Kasumi-1 (cell line): ENCODE measurements around the gene HJURP.

ENCODE experiments used
- DNase-seq, 2 experiments: peaks; one replicate each; lab custom pipeline; 2025; lab: John Stamatoyannopoulos, UW

Gene HJURP

GRCh38 chr2:233813236-233814055, 40.9 kb downstream of the HJURP start:
- no peak for DNase-seq

- DNase-seq = no peak
These were observed 42.6 kb downstream of the HJURP start for GRCh38 chr2:233811732-233812131.

- no peak for DNase-seq
These were observed 43.2 kb downstream of the HJURP start for GRCh38 chr2:233811087-233811486.

- DNase-seq = no peak
These were observed 44.0 kb downstream of the HJURP start for GRCh38 chr2:233810385-233810784.

- DNase-seq = no peak
These were observed 46.1 kb downstream of the HJURP start for GRCh38 chr2:233807966-233808935.

- DNase-seq = no peak
These were observed 47.0 kb downstream of the HJURP start for GRCh38 chr2:233807215-233807865.

GRCh38 chr2:233803994-233804393, 50.3 kb downstream of the HJURP start:
- DNase-seq = no peak

- DNase-seq = no peak
These were observed 50.9 kb downstream of the HJURP start for GRCh38 chr2:233803292-233803911.

- DNase-seq = no peak
These were observed 52.1 kb downstream of the HJURP start for GRCh38 chr2:233802132-233802815.

- no peak for DNase-seq
These were observed 52.8 kb downstream of the HJURP start for GRCh38 chr2:233801357-233802131.

GRCh38 chr2:233800208-233800607, 54.1 kb downstream of the HJURP start:
- DNase-seq = no peak

GRCh38 chr2:233799716-233800115, 54.6 kb downstream of the HJURP start:
- no peak for DNase-seq

GRCh38 chr2:233799087-233799665, 55.2 kb downstream of the HJURP start:
- DNase-seq = no peak

- DNase-seq = no peak
These were observed 55.8 kb downstream of the HJURP start for GRCh38 chr2:233798335-233799086.

GRCh38 chr2:233796254-233796653, 58.1 kb downstream of the HJURP start:
- no peak for DNase-seq

GRCh38 chr2:233795735-233796171, 58.6 kb downstream of the HJURP start:
- DNase-seq = no peak

GRCh38 chr2:233794128-233794658, 60.1 kb downstream of the HJURP start:
- DNase-seq = no peak

GRCh38 chr2:233793465-233794127, 60.7 kb downstream of the HJURP start:
- DNase-seq = no peak
